HepG2 (cell line): Measurements from ENCODE around the gene UBQLN1. TPM values are rescaled to one million over a fixed set of nuclear protein-coding genes. Genes with fewer than 3 reads are reported as not detected.

Experiments
- ATAC-seq: fragments of 200-7000 bp; cut with Tn5 transposase; 3 replicates; pipeline ENCODE4 v1.9.1; 2020; ENCODE audit warnings: mild to moderate bottlenecking, moderate library complexity
- BruUV-seq: library from RNA; stranded (reverse); fragments of 400-500 nt; replicated peaks from 2 replicates; lab custom pipeline; 2021; lab: Mats Ljungman, UMichigan
- CTCF ChIA-PET: fragments of 300-600 bp; formaldehyde crosslinking; extraction: SDS; loops from one replicate; lab custom pipeline; 2021; ENCODE audit warnings: low total read pairs, inconsistent platforms, low intra/inter-chr PET ratio; lab: Yijun Ruan, JAX
- POLR2A ChIA-PET: fragments of 350-600 bp; sonication (Branson Sonifier 250); formaldehyde crosslinking; loops from one replicate; lab custom pipeline; 2020; ENCODE audit warnings: antibody characterized with exemption, inconsistent platforms; lab: Yijun Ruan, JAX
- DNase-seq: peaks from one replicate; pipeline ENCODE4 v3.0.0-alpha.2; 2015; ENCODE audit warnings: low spot score
- FAIRE-seq: peaks from 3 replicates; lab custom pipeline; 2011; peaks lifted over from hg19 to GRCh38; lab: Jason Lieb, UNC
- H2AFZ ChIP-seq: one replicate; pipeline ENCODE4 v1.6.1; 2011; ENCODE audit warnings: low read length, inconsistent platforms
- H3K27ac ChIP-seq: fragments of 300-600 bp; 3 replicates; pipeline ENCODE4 v1.8.0; 2011; ENCODE audit warnings: mixed run types, mild to moderate bottlenecking, mixed read lengths, low read length, inconsistent platforms; ENCODE audit not compliant: insufficient read depth; ENCODE audit errors: extremely low read length
- H3K27me3 ChIP-seq, 2 experiments: fragments of 200-600 bp in 1 of 2; 2 replicates in 1 of 2; 3 replicates in 1 of 2; pipeline versions ENCODE4 v1.6.0 to v1.8.0; 2011; ENCODE audit warnings: low read length in 2 of 2, mild to moderate bottlenecking in 2 of 2, moderate library complexity in 2 of 2, inconsistent platforms in 1 of 2; ENCODE audit not compliant: insufficient read depth in 2 of 2, control insufficient read depth in 1 of 2
- H3K36me3 ChIP-seq, 2 experiments: fragments of 200-600 bp in 1 of 2; replicated peaks in 1 of 2; 2 replicates in 1 of 2; 3 replicates in 1 of 2; pipeline versions ENCODE4 v1.5.1 to v1.8.0; 2011; ENCODE audit warnings: low read length in 2 of 2, inconsistent platforms in 1 of 2; ENCODE audit not compliant: insufficient read depth in 2 of 2, control insufficient read depth in 1 of 2
- H3K4me1 ChIP-seq: 2 replicates; pipeline ENCODE4 v1.5.1; 2012; ENCODE audit warnings: low read length, inconsistent platforms; ENCODE audit not compliant: insufficient read depth
- H3K4me2 ChIP-seq: 2 replicates; pipeline ENCODE4 v1.6.0; 2011; ENCODE audit warnings: low read depth, low read length, inconsistent platforms
- H3K4me3 ChIP-seq, 3 experiments: fragments of 200-600 bp in 1 of 3; sonication (generic), shearing (Covaris generic) in 1 of 3; replicated peaks in 1 of 3; 2 replicates each; pipeline ENCODE4 v1.5.1; 2011 to 2016; ENCODE audit warnings: low read length in 3 of 3, inconsistent platforms in 2 of 3, low read depth in 2 of 3, mild to moderate bottlenecking in 2 of 3, control low read depth in 1 of 3, mixed read lengths in 1 of 3; ENCODE audit not compliant: insufficient read depth in 1 of 3
- H3K79me2 ChIP-seq: one replicate; pipeline ENCODE4 v1.6.1; 2011; ENCODE audit warnings: low read length, inconsistent platforms; ENCODE audit not compliant: insufficient read depth
- H3K9ac ChIP-seq: 2 replicates; pipeline ENCODE4 v1.6.0; 2011; ENCODE audit warnings: mild to moderate bottlenecking, low read depth, low read length, inconsistent platforms; ENCODE audit not compliant: insufficient read depth
- H3K9me3 ChIP-seq: 2 replicates; pipeline ENCODE4 v1.5.1; 2012; ENCODE audit warnings: mild to moderate bottlenecking, low read length
- H4K20me1 ChIP-seq: 2 replicates; pipeline ENCODE4 v1.6.0; 2011; ENCODE audit warnings: inconsistent platforms, mild to moderate bottlenecking, low read length, moderate library complexity; ENCODE audit not compliant: insufficient read depth
- GATAD1 ChIP-seq: IDR thresholded peaks from 2 replicates; pipeline ENCODE4 v1.6.1; 2016; ENCODE audit warnings: missing genetic modification reagents, missing compliant biosample characterization
- MAF1 ChIP-seq: sonication (generic); formaldehyde crosslinking; IDR thresholded peaks from 2 replicates; pipeline ENCODE4 v1.5.0; 2020; ENCODE audit warnings: missing genetic modification reagents, borderline replicate concordance
- MBNL3 ChIP-seq: fragments of 250-450 bp; sonication (Bioruptor Pico); conservative IDR thresholded peaks from 2 replicates; pipeline ENCODE4 v1.8.0; 2022; ENCODE audit warnings: mild to moderate bottlenecking, inconsistent platforms
- SMARCE1 ChIP-seq: fragments of 450-650 bp; IDR thresholded peaks from 2 replicates; pipeline ENCODE4 v1.6.1; 2017; ENCODE audit warnings: borderline replicate concordance
- ZFYVE20 ChIP-seq: sonication (generic); formaldehyde crosslinking; IDR thresholded peaks from 2 replicates; pipeline ENCODE4 v1.8.0; 2023; ENCODE audit warnings: low read depth, mild to moderate bottlenecking, moderate library complexity, missing genetic modification reagents, borderline replicate concordance
- ZNF224 ChIP-seq: sonication (generic); formaldehyde crosslinking; IDR thresholded peaks from 2 replicates; pipeline ENCODE4 v1.5.0; 2020; ENCODE audit warnings: mild to moderate bottlenecking, missing genetic modification reagents
- ZNF367 ChIP-seq: sonication (generic); formaldehyde crosslinking; IDR thresholded peaks from 2 replicates; pipeline ENCODE4 v1.4.0; 2020; ENCODE audit warnings: missing genetic modification reagents, borderline replicate concordance
- WGBS: methylation state at CpG from one replicate; pipeline ENCODE4 v1.1.6; 2017; ENCODE audit warnings: low lambda C conversion rate; 5-methylcytosine and 5-hydroxymethylcytosine counted together
- in situ Hi-C: cut with HindIII; loops from 2 replicates; pipeline ENCODE4 v1.10.0; 2017; ENCODE audit warnings: low pct_unique_long_range_greater_than_20kb; ENCODE audit not compliant: extremely low pct_ligation_motif_present
- intact Hi-C: fragments of 100-400 bp; cut with micrococcal nuclease; formaldehyde crosslinking; loops from one replicate; pipeline ENCODE4 v1.10.0; 2022; ENCODE audit not compliant: unreplicated experiment
- polyA plus RNA-seq, 8 experiments: library from polyadenylated mRNA; depleted of rRNA in 3 of 8; stranded (reverse) in 7 of 8; unstranded in 1 of 8; fragments of >200 nt; fragmentation: Illumina TruSeq in 4 of 8; extraction: Trizol in 4 of 8; gene quantifications; 2 replicates each; pipeline versions ENCODE4 v1.2.1 to v1.2.3, GENCODE V29; 2011 to 2016; ENCODE audit warnings: low read depth in 4 of 8, missing spikeins in 1 of 8, mixed read lengths in 1 of 8; ENCODE audit not compliant: insufficient read depth in 1 of 8
- total RNA-seq, 5 experiments: library from RNA; depleted of rRNA; stranded (reverse); fragments of >200 nt; fragmentation: Illumina TruSeq; extraction: Trizol; gene quantifications; 2 replicates each; pipeline ENCODE4 v1.2.3, GENCODE V29; 2016; ENCODE audit warnings: low read depth in 1 of 5
- TF ChIP-seq, protein P1 (sequence below): sonication (generic); formaldehyde crosslinking; IDR thresholded peaks from 2 replicates; pipeline ENCODE4 v1.4.0; 2020; ENCODE audit warnings: mild to moderate bottlenecking, missing genetic modification reagents, borderline replicate concordance
- TF ChIP-seq, protein P2 (sequence below): sonication (generic); formaldehyde crosslinking; IDR thresholded peaks from 2 replicates; pipeline ENCODE4 v1.4.0; 2020; ENCODE audit warnings: mild to moderate bottlenecking, missing genetic modification reagents
- TF ChIP-seq, protein P3 (sequence below), 2 experiments: IDR thresholded peaks; 2 replicates each; pipeline ENCODE4 v1.6.1; 2011 to 2012; ENCODE audit warnings: low read length in 2 of 2, borderline replicate concordance in 1 of 2, low read depth in 1 of 2, mild to moderate bottlenecking in 1 of 2, moderate library complexity in 1 of 2

Gene UBQLN1
- total and polyA plus RNA-seq, 2 of the 13 experiments (the other 11 are each of a cell fraction or from before 2014, with no cell fraction given) = 78.1 to 83.8 TPM

DNA sequence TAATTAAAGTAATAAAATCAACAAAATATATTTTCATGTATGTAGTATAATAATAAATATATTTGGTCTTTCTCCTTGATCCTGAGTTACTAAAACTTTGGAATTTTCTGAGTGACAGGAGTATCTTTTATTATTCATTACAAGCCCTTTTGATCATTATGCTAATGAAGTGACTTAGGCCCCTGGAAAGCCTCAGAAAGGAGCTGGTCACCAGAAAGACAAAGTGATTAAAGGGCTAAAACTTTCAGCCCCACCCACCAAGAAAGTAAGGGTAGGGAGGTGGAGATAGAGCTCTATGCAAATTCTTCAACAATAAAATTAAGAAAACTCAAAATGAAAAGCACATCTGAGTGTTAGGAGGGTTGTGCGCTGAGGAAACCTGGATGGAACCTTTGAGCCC, 27.5 kb downstream of the UBQLN1 start:
- DNase-seq (no peak), FAIRE-seq (no peak), ATAC-seq (no peak)
- no peak overlapping the region for H3K27ac ChIP-seq
- BruUV-seq = no TSS peak
- intact Hi-C loops = no loop called here
- H3K27me3 ChIP-seq = no peaks in the 10 kb centered on the region
- H3K4me2 ChIP-seq = no peak overlapping the region
- peaks cover 67% of the 10 kb centered on the region for H3K79me2 ChIP-seq
- POLR2A ChIA-PET = no interaction called here
- no peak overlapping the region for H3K4me3 ChIP-seq
- peaks cover 8% of the 10 kb centered on the region; the same call in 1 of the 2 replicates for H3K4me1 ChIP-seq
- H3K9ac ChIP-seq = no peak overlapping the region
- H2AFZ ChIP-seq = no peak overlapping the region
- WGBS = 88% methylated on average over 1 of the region's 1 CpG
- CTCF ChIA-PET = no interaction called here
- peaks cover 14 to 60% of the 10 kb centered on the region in 2 experiments for H3K36me3 ChIP-seq
- H3K9me3 ChIP-seq = no peaks in the 10 kb centered on the region
- in situ Hi-C loops = no loop called here
- H4K20me1 ChIP-seq = peaks cover 3% of the 10 kb centered on the region; the same call in 1 of the 2 replicates
- TF ChIP-seq ZFYVE20 (CRISPR knock-in tag) = no peak
- no peak for TF ChIP-seq MAF1 (CRISPR knock-in tag)
- no peak for TF ChIP-seq GATAD1 (CRISPR knock-in tag)
- TF ChIP-seq, protein P1, sequence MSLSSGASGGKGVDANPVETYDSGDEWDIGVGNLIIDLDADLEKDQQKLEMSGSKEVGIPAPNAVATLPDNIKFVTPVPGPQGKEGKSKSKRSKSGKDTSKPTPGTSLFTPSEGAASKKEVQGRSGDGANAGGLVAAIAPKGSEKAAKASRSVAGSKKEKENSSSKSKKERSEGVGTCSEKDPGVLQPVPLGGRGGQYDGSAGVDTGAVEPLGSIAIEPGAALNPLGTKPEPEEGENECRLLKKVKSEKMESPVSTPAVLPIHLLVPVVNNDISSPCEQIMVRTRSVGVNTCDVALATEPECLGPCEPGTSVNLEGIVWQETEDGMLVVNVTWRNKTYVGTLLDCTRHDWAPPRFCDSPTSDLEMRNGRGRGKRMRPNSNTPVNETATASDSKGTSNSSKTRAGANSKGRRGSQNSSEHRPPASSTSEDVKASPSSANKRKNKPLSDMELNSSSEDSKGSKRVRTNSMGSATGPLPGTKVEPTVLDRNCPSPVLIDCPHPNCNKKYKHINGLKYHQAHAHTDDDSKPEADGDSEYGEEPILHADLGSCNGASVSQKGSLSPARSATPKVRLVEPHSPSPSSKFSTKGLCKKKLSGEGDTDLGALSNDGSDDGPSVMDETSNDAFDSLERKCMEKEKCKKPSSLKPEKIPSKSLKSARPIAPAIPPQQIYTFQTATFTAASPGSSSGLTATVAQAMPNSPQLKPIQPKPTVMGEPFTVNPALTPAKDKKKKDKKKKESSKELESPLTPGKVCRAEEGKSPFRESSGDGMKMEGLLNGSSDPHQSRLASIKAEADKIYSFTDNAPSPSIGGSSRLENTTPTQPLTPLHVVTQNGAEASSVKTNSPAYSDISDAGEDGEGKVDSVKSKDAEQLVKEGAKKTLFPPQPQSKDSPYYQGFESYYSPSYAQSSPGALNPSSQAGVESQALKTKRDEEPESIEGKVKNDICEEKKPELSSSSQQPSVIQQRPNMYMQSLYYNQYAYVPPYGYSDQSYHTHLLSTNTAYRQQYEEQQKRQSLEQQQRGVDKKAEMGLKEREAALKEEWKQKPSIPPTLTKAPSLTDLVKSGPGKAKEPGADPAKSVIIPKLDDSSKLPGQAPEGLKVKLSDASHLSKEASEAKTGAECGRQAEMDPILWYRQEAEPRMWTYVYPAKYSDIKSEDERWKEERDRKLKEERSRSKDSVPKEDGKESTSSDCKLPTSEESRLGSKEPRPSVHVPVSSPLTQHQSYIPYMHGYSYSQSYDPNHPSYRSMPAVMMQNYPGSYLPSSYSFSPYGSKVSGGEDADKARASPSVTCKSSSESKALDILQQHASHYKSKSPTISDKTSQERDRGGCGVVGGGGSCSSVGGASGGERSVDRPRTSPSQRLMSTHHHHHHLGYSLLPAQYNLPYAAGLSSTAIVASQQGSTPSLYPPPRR (CRISPR knock-in tag) = no peak
- no peak for TF ChIP-seq ZNF224 (CRISPR knock-in tag)
- TF ChIP-seq, protein P2, sequence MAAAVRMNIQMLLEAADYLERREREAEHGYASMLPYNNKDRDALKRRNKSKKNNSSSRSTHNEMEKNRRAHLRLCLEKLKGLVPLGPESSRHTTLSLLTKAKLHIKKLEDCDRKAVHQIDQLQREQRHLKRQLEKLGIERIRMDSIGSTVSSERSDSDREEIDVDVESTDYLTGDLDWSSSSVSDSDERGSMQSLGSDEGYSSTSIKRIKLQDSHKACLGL (CRISPR knock-in tag) = no peak
- TF ChIP-seq, protein P3, sequence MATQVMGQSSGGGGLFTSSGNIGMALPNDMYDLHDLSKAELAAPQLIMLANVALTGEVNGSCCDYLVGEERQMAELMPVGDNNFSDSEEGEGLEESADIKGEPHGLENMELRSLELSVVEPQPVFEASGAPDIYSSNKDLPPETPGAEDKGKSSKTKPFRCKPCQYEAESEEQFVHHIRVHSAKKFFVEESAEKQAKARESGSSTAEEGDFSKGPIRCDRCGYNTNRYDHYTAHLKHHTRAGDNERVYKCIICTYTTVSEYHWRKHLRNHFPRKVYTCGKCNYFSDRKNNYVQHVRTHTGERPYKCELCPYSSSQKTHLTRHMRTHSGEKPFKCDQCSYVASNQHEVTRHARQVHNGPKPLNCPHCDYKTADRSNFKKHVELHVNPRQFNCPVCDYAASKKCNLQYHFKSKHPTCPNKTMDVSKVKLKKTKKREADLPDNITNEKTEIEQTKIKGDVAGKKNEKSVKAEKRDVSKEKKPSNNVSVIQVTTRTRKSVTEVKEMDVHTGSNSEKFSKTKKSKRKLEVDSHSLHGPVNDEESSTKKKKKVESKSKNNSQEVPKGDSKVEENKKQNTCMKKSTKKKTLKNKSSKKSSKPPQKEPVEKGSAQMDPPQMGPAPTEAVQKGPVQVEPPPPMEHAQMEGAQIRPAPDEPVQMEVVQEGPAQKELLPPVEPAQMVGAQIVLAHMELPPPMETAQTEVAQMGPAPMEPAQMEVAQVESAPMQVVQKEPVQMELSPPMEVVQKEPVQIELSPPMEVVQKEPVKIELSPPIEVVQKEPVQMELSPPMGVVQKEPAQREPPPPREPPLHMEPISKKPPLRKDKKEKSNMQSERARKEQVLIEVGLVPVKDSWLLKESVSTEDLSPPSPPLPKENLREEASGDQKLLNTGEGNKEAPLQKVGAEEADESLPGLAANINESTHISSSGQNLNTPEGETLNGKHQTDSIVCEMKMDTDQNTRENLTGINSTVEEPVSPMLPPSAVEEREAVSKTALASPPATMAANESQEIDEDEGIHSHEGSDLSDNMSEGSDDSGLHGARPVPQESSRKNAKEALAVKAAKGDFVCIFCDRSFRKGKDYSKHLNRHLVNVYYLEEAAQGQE (IDR thresholded peaks at IDR 0.05; ENCODE audit: borderline replicate concordance in 1 of 2, low read depth in 1 of 2, low read length in 2 of 2) = no peak
- no peak for TF ChIP-seq MBNL3 (CRISPR knock-in tag)
- no peak for TF ChIP-seq SMARCE1
- TF ChIP-seq ZNF367 (CRISPR knock-in tag) = no peak
